HepG2 (cell line): Measurements from ENCODE around the gene RGCC.

Source experiments
- HMG20A ChIP-seq: IDR thresholded peaks from 2 replicates; pipeline ENCODE4 v1.6.1; 2016; ENCODE audit warnings: borderline replicate concordance
- HMGXB4 ChIP-seq, 2 experiments: sonication (generic) in 1 of 2; formaldehyde crosslinking in 1 of 2; IDR thresholded peaks; 2 replicates each; pipeline versions ENCODE4 v1.4.0 to v1.6.1; 2018 to 2020; ENCODE audit warnings: missing genetic modification reagents in 2 of 2, borderline replicate concordance in 1 of 2, low read depth in 1 of 2, mild to moderate bottlenecking in 1 of 2, missing biosample characterization in 1 of 2
- NFE2L1 ChIP-seq: sonication (generic); formaldehyde crosslinking; IDR thresholded peaks from 2 replicates; pipeline ENCODE4 v1.4.0; 2020; ENCODE audit warnings: missing genetic modification reagents, mild to moderate bottlenecking, borderline replicate concordance
- RXRB ChIP-seq: IDR thresholded peaks from 2 replicates; pipeline ENCODE4 v1.6.1; 2016; ENCODE audit warnings: borderline replicate concordance, missing genetic modification reagents, missing compliant biosample characterization
- ZBTB46 ChIP-seq: sonication (generic); formaldehyde crosslinking; IDR thresholded peaks from 2 replicates; pipeline ENCODE4 v1.4.0; 2020; ENCODE audit warnings: mild to moderate bottlenecking, missing genetic modification reagents, borderline replicate concordance
- ZFX ChIP-seq: sonication (generic); formaldehyde crosslinking; IDR thresholded peaks from 2 replicates; pipeline ENCODE4 v1.4.0; 2020; ENCODE audit warnings: mild to moderate bottlenecking, low read depth, missing genetic modification reagents, moderate library complexity
- ZNF232 ChIP-seq: sonication (generic); formaldehyde crosslinking; IDR thresholded peaks from 2 replicates; pipeline ENCODE4 v1.4.0; 2020; ENCODE audit warnings: missing genetic modification reagents, borderline replicate concordance
- ZNF691 ChIP-seq: sonication (generic); formaldehyde crosslinking; IDR thresholded peaks from 2 replicates; pipeline ENCODE4 v1.4.0; 2020; ENCODE audit warnings: missing genetic modification reagents, low read depth, mild to moderate bottlenecking, borderline replicate concordance
- ZNF878 ChIP-seq: sonication (generic); formaldehyde crosslinking; IDR thresholded peaks from 2 replicates; pipeline ENCODE4 v1.8.1; 2023; ENCODE audit warnings: mild to moderate bottlenecking, missing genetic modification reagents, moderate library complexity
- TF ChIP-seq, protein P1 (sequence below): sonication (generic); formaldehyde crosslinking; IDR thresholded peaks from 2 replicates; pipeline ENCODE4 v1.4.0; 2020; ENCODE audit warnings: low read depth, missing genetic modification reagents

- no peak for TF ChIP-seq HMGXB4 (CRISPR knock-in tag; IDR thresholded peaks at IDR 0.05; ENCODE audit: borderline replicate concordance in 1 of 2, low read depth in 1 of 2)
- no peak for TF ChIP-seq ZFX
- no peak for TF ChIP-seq ZNF691 (CRISPR knock-in tag)
- no peak for TF ChIP-seq ZNF232 (CRISPR knock-in tag)
- TF ChIP-seq RXRB, result no peak
- TF ChIP-seq ZBTB46, result no peak
- TF ChIP-seq HMG20A (CRISPR knock-in tag), result no peak
- no peak for TF ChIP-seq ZNF878
- TF ChIP-seq, protein P1, sequence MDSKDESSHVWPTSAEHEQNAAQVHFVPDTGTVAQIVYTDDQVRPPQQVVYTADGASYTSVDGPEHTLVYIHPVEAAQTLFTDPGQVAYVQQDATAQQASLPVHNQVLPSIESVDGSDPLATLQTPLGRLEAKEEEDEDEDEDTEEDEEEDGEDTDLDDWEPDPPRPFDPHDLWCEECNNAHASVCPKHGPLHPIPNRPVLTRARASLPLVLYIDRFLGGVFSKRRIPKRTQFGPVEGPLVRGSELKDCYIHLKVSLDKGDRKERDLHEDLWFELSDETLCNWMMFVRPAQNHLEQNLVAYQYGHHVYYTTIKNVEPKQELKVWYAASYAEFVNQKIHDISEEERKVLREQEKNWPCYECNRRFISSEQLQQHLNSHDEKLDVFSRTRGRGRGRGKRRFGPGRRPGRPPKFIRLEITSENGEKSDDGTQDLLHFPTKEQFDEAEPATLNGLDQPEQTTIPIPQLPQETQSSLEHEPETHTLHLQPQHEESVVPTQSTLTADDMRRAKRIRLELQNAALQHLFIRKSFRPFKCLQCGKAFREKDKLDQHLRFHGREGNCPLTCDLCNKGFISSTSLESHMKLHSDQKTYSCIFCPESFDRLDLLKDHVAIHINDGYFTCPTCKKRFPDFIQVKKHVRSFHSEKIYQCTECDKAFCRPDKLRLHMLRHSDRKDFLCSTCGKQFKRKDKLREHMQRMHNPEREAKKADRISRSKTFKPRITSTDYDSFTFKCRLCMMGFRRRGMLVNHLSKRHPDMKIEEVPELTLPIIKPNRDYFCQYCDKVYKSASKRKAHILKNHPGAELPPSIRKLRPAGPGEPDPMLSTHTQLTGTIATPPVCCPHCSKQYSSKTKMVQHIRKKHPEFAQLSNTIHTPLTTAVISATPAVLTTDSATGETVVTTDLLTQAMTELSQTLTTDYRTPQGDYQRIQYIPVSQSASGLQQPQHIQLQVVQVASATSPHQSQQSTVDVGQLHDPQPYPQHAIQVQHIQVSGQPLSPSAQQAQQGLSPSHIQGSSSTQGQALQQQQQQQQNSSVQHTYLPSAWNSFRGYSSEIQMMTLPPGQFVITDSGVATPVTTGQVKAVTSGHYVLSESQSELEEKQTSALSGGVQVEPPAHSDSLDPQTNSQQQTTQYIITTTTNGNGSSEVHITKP, result no peak
- no peak for TF ChIP-seq NFE2L1
Observed at GRCh38 chr13:41501281-41501680, 43.9 kb downstream of the RGCC start.
